ENCODE measurements around the gene DUSP11.
"Not testable (repeated sequence)": the region's sequence is repeated elsewhere in the genome, so short reads cannot be mapped to it uniquely, and the experiment has no call there.

Gene DUSP11

DNA sequence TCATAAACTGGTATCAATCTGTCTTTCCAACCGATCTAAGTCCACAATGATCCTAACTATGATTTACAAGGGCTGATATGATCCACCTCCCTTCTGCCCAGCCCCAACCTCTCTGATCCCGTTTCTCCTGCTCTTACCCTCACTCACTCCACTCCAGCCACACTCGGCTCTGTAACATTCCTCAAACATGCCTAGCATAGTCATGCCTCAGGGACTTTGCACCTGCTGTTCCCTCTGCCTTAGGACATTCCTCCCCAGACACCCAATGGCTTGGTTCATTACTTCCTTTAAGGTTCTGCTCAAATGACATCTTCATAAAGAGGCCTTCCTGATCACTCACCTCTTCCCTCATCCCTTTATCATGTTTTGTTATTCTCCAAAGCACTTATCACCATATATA lies 9.2 kb downstream of the DUSP11 start:
- DNase-seq: no peak

DNA sequence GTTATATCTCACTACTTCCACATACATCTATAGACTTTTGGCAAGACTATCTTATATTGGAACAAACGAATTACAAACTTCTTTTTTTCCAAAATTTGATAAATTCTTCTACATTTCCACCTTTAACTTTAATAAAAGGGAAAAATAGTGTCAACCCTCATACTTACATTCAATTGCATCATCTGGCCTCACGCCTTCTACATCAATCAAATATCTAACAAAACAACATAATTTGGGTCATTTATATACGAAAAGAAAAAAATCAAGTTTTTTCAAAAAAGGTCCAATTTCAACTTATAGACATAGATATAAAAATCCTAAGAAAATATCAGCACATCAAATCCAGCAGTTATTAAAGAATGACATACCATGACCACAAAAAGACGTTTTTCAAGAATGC lies 12.9 kb downstream of the DUSP11 start:
- DNase-seq: no peak

DNA sequence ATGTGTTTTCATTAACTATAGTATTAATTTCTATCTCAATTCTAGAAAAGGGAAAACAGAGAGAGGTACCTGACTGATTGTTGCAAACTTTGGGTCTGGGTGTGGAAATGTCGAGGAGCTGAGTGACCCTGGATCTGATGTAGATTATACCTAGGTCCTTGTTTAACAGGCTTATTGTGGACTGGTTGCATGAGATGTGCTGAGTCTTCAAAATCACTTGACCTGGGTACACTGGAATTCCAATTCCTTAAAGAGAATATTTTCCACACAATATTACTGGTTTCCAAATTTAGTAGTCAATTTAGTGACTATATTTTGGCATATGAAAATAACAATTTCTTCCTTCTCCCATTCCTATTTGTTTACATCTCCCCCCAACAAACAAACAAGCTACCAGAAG lies 13.6 kb downstream of the DUSP11 start:
- DNase-seq: no peak

DNA sequence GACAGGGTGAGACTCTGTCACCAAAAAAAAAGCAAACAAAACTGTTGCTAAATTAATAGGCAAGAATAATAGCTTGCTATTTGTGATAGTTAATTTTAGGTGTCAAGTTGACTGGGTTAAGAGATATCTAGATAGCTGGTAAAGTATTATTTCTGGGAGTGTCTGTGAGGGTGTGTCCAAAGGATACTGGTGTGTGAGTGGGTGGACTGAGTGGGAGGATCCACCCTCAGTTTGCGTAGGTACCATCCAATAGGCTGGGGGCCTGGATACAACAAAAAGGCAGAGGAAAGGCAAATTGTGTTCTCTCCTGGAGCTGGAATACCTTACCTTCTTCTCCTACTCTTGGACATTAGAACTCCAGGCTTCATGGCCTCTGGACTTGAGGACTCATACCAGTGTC lies 15.0 kb downstream of the DUSP11 start:
- DNase-seq: no peak

DNA sequence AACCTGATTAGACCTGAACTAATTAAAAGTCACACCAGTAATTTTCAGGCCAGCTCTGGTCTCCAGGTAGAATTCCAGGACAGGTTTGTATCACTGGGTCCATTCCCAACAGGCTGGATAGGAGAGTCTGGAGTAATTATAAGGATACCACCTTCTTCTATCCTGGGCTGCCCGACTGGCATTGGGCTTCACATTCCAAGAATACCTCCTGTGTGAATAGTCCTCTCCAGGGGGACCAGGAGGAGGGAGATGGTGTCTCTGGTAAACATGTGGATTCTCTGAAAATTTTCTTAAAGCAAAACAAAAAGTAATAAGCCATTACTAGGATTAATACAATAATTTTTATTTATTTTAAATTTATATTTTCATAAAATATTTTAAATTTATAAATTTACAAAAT lies 17.3 kb downstream of the DUSP11 start:
- no peak for DNase-seq

DNA sequence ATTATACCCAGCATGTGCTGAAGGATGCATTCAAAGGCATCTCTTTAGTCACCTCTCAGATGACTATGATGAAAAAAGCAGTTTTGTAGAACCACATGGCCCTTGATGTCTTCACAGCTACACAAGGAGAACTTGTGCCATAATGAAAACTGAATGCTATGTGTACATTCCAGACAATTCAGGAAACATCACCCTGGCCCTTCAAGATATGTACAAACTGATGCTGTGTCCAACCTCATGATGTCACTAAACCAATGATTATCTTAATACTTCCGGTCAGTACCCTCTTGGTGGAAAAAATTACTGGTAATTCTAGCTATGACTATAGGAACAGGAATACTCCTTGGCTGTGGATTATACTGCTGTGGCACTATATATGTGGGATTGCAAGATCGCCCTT lies 20.0 kb downstream of the DUSP11 start:
- DNase-seq: no peak

DNA sequence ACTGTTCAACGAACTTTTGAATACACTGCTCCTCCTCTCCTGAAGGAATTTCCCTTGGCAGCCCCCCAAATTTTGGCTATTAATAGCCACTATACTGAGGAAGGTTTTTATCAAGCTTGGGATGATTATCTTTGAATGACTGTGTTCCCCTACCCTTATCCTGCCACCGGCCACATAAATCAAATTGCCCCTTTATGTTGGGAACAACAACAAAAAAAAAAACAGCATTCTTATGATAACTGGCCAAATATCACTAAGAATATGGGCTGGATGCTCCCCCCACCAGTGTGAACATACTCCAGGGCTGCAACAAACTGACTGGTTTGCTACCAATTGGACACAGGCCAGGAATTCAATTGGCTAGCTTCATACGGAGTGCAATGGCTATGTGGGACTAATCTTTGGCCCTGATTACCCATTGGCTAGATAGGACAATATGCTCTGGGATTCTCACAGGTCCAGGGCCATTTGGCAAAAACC lies 20.6 kb downstream of the DUSP11 start:
- no peak for DNase-seq

DNA sequence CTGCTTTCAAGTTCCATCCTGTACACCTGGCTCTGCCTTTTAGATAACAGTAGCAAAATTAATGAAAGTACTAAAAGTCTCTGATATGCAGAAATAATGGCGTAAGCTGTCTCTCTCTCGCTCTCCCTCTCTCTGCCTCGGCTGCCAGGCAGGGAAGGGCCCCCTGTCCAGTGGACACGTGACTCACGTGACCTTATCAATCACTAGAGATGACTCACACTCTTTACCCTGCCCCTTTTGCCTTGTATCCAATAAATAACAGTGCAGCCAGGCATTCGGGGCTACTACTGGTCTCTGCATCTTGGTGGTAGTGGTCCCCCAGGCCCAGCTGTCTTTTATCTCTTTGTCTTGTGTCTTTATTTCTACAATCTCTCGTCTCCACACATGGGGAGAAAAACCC lies 25.6 kb downstream of the DUSP11 start:
- not testable (repeated sequence) for DNase-seq

DNA sequence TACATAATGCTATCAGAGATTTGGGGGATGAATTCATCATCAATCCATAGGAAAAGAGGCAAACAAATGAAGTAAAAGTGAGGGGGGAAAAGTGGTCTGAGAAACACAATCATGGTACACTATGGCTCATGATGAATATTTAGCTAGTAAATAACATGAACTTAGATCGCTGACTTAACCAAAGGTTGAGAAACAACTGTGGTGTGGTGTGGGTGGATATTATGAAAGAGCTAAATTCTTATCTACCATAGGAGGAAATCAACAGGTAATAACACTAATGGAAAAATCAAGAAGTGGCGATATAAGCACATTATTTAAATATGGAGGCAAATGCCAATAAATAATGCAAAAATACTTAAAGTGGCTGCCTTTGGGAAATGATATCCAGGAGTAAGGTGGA lies 30.6 kb downstream of the DUSP11 start:
- DNase-seq: no peak

DNA sequence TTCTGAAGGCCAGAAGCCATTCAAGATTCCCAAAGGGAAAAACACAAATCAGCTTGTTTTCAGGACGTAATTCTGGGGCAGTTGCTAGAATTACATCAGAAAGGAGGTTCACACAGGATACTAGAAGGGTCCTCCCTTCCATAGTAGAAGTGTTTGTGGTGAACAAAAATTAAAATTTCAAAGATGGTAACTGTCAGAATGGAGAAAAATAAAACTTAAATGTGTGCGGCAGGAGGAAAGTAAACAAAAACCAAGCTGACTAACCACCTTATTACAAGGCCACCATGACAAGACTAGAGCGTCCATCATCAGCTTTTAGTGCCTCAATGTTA lies 33.1 kb downstream of the DUSP11 start:
- DNase-seq: no peak

DNA sequence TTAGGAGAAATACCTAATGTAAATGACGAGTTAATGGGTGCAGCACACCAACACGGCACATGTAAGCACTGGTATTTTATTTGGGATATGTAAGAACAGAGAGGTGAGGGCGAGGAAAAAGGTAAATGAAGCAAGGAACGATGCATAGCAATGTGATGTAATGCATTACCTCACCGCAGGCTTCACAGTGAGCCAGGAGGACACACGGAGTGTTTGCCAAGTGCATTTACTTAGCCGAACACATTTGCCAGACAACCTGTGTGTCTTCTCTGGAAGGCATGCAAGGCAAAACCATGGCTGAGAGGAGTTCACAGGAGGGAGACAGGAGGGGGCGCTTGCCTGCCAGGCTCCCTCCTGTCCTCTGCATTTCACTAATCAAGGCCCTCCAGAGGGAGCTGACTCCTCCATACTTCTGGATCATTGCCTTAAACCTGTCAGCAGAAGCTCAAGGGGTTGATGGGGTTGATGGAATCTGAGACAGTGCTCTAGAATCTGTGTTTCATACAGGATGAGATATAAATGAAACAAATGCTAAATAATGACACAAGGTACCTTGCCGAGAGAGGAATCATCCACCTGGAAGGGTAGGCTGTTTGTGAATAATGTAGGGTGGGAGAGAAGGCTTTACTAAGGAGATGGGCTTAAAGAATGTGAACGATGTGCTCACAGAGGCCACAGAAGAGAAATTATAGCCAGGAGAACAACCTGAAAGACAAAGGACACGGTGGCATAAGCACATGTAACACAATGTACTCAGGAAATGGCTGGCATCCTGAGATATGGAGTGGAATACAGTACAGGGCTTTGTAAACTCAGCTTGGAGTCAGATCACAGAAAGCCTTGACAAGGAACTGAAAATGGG lies 33.7 kb downstream of the DUSP11 start:
- DNase-seq: no peak

DNA sequence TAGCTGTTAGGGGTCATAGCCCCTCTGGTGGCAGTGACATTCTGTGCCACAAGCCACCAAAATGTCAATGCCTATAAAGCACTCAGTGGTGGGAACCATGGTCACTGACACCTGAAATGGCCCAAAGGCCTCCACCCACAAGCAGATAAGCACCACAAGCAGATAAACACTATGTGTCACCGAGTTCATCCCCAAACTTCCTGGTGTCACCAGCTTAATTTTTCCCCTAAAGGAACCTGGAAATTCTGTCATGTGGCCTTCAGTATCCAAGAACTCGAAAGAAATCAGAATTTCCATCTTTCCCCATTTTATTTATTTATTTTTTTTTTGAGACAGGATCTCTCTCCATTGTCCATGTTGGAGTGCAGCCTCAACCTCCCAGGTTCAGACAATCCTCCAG lies 39.1 kb downstream of the DUSP11 start:
- DNase-seq: no peak

DNA sequence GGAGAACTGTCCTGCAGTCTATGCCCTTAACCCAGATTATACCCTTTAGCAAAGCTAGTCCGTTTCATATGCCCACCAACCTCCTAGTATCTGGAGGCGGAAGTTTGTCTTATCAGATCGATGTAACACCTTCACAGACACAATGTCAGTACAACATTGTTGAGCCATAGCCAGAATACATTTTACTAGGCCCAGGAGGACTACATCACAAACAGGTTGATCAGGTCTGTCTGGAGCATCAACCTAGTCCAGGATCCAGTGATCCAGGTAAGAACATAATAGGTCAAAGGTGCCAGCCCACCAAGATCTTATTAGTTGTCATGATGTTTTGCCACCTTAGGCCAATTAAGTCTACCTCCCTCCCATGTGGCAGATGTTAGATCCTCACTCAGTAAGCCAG lies 40.8 kb downstream of the DUSP11 start:
- no peak for DNase-seq

DNA sequence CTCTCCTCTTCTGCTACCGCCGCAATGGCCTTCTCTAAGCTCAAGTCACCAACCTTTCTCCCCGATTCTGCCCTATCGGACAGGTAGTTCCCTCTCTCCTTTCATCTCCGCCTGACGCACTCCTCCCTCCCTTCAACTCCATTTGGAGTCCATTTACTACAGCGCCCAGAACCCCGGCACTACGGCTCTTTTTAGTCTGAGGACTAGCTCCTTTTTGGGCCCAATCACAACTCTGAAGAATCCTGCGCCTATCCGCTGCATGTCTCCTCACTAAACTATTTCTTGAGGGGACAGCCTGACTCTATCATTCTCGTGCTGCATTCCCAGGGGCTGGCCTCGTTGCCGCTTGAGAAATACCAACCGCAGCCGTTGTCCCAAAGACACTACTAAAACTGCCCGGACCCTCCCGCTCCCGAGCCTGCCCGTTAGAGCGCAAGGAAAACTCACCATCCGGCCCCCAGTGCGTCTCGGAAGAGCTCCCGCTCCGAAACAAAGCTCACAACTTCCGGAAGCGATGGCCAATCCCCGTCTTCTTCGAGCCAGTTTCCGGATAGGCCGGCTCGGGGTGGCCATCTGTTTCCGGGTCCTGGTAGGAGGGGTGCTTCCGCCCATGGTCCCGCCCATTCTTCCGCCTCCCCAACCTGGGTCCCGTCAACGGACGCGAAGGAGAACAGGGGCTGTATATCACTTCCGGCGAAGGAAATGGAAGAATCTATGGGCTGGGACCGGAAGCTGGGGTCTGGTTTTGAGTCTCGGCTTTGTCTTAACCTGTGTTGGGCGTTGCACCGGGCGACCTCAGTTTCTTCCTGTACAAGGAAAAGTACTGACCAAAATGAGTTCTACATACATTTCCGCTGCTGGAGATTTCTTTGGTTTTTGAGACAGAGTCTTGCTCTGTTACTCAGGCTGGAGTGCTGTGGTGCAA lies 42.8 kb downstream of the DUSP11 start, which contains the start of gene TPRKB:
TPRKB (minus strand) TSS at position 491 of the 925 bp plus-strand sequence. CDS start 2,776 bp downstream, outside the sequence.
- peak; percentile 99 for DNase-seq

DNA sequence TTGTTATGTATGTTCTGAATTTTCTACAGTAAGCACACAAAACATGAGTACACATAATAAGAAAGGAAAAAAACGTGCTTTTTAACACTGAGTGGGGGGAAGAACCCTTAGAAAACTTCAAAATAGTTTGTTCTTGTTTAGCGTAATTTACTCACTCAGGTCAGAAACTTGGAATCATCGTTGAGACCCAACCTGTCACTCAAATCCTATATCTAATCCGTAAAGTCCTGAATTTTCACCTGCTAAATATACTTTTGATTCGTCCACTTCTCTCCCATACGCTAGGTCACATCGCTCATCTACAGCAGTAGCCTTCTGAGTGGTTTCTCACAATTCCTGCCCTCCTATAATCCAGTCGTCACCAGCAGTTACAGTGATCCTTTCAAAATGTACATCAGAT lies 43.5 kb downstream of the DUSP11 start:
- no peak for DNase-seq

DNA sequence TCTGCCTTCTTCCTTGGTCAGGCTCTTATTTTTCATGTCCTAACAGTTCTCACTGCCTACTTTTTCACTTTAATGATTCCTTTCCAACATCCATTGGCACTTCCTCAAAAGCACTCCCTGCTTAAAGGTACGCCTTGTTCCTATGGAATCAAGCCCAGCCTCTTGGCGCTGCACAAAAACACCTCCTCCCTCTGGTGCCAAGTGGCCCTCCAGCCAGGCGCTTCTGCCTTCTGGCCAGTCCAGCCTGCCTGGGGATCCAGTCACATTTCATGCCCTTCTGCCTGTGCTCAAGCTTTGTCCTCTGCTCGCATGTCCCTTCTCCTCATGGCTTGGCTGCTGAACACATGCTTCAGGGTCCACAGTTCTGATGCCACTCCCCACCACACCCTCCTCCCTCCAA lies 49.1 kb downstream of the DUSP11 start:
- DNase-seq: no peak

DNA sequence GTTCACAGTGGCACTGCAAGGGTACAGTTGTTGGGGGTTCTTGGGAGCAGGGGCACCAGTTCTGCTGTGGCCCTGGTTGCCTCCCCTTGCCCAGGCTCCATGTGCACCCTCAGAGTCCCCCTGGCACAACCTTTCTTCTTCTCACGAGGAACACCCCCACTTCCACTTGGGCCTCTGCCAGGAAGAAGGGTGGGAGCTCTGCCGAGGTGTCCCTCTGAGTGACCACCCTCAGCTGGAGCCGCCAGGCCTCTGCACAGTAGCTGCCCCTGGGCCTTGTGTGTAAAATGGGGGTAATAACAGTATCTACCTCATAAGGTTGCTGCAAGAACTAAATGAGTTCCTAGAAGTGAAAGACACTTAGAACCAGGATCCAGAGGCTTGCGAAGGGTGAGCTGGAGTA lies 51.2 kb downstream of the DUSP11 start:
- DNase-seq: no peak

DNA sequence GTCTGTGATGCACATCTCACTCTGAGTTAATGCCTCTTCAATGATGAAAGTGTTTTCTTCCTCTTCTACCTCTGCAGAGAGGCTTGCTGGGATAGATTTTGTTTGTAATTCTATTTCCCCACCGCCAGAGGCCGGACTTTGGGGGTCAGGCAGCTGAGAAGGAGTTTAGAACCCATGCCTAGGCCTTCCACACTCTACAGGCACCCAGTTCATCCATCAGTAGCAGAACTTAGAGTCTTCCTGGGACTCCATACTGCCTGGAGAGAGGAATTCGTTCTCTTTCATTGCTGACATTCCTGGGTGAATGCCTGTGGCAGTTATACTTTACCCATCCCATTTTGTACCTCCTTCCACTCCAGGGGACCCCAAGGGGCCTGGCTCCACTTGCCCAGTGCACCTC lies 51.9 kb downstream of the DUSP11 start:
- DNase-seq: no peak

DNA sequence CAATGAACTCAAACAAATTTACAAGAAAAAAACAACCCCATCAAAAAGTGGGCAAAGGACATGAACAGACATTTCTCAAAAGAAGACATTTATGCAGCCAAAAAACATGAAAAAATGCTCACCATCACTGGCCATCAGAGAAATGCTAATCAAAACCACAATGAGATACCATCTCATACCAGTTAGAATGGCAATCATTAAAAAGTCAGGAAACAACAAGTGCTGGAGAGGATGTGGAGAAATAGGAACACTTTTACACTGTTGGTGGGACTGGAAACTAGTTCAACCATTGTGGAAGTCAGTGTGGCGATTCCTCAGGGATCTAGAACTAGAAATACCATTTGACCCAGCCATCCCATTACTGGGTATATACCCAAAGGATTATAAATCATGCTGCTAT lies 53.2 kb downstream of the DUSP11 start:
- DNase-seq: not testable (repeated sequence)

DNA sequence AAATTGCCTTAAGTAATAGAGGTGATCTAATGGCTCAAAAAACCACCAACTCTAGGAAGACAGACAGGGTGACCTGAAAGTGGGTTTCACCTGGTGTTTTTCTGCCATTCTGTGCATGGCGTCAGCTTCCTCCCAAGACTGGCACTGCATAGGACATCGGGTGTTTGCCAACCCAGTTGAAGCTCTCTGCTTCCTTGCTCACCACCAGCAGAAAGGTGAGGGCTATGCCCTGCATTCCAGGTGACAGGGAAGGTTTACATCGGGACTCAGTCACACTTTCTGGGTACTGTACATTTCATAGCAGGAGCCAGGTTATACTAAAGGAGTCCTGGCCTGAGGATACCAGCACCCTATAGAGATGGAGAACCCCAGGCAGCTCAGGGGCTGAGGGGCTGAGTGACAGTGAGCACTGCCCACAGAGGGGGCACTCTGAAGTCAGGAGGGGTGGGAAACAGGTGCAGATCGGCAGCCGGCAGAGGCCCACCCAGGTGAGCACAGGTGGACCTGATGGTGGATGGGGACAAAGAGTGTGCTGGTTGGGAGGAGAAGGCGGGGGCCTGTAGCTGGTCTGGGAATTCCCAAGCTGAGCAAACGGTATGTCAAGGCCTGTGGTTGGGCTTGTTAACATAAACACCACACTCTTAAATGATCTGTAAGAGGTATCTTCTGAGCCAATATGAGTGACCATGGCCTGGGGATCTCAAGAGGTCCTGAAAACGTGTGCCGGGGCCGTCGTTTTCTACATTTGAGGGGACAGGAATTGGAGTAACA lies 60.9 kb downstream of the DUSP11 start:
- no peak for DNase-seq

DNA sequence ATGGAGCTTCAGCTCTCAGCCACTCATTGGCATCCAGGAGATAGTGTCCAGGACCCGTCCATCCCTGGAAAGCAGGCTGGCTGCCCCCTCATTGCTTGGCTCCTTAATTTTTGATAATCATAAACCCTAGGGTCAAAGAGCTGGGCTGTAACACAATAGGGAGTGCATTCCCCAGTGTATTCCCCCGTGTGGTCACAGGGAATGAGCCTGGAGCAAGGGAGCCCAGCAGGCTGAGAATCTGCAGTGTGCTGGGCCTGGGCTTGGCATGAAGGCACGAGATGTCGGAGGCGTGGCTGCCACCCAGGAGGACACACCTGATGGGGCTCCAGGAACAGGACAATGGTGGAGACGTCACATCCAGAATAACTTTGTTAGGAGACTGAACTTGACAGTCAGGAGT lies 61.5 kb downstream of the DUSP11 start:
- no peak for DNase-seq

DNA sequence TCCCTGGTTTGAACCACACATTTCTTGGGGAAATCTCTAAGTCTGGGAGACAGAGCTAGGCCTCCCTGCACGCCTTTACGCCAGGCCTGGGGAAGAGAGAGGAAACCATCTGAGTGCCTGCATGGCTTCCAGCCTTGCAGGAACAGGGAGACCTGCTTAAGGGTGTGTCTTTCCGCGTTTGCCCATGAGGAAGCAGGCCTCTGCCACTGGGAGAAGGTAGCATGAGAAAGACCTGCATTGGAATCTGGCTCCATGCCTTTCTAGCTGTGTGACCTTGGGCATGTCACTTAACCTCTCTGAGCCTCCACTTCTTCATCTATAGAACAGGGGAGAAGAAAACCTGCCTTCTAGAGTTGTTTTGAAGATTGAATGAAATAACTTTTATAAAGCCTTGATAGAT lies 62.2 kb downstream of the DUSP11 start:
- DNase-seq: not testable (repeated sequence)

DNA sequence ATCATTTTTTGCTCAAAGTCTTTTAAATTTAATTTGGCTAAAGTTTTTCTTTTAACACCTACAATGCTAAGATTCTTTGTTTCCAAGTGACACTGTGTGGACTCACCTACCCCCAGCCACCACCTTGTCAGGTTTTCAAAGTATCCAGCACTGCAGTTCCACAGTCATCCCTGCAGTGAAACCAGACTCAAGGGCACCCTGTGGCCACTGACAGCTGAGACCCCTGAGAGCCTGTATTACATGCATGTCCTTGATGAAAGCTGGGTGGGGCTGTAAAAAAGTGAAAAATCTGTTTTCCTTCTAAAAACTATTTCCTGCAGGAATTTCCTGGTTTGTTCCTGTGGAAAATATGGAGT lies 62.7 kb downstream of the DUSP11 start:
- no peak for DNase-seq
